ENCODE results near the gene E4F1.

GRCh38 chr16:2211923-2212347 lies 11.5 kb upstream of the E4F1 start:
- no peak for TF ChIP-seq CTCF (IDR thresholded peaks at IDR 0.05)
- TF ChIP-seq POLR2A (IDR thresholded peaks at IDR 0.05), result no peak
